Activated CD4-positive, alpha-beta T cell treated with anti-CD3 and anti-CD28 coated beads, Interleukin-2, Interleukin-4, amounts not matched to agents 100 ng/mL and 50 ng/mL, durations not matched to agents 16 hours and 8 hours (primary cell): ENCODE measurements around the gene KLHL29.
"Not testable (repeated sequence)": the region's sequence is repeated elsewhere in the genome, so short reads cannot be mapped to it uniquely, and the experiment has no call there.

Experiments
- DNase-seq: peaks from one replicate; pipeline ENCODE4 v3.0.0-alpha.2; 2020; ENCODE audit warnings: low spot score

Gene KLHL29

DNA sequence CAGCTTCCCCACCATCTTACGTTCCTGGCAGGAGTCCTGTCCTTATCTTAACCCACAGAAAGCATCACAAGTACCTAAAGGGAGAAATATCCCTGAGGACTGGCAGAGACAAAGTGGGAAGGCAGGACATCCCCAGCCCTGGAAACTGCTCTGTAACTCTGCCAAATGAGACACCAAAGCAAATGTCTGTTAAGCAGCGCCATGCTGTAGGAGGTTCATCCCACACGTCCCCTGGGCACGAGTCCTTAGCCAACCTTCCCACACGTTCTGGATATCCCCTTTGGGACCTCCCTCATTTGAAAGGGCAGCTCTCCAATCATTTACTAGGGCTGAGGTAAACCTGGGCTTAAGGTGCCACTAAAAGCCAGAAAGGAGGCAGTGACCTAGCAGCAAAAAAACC is 334.7 kb downstream of the KLHL29 start:
- no peak for DNase-seq

DNA sequence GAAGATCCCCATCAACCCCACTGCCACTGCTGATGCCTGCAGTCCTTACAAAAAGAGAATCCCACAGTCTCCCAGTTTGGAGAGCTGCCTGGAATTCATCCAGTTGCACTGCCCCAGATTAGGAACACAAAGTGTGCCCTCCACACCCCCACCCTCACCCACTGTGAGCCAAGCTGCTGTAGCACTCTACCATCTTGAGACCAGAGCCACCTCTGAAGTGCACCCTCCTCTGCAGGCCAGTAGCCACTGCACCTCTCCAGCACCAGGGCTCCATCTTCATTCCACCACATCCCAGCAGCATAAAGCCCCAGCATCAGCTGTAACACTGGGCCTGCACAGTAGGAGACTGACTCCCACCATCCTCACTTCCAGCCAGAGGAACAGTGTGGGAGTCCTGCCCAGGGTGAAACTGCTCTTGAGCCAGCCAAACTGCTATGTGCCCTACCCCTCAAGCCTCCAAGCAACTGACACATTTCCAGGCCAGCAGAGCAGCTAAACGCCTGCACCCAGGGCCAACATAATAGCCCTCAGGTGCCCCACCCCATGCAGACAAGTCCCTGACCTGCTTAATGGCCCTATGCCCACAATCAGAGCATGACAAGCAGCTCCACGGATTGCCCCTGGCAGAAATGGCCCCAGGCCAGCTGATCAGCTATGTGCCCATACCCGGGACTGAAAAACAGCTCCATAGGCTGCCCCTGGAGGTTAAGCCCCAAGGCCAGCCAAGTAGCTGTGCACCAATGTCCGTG is 335.9 kb downstream of the KLHL29 start:
- no peak for DNase-seq

DNA sequence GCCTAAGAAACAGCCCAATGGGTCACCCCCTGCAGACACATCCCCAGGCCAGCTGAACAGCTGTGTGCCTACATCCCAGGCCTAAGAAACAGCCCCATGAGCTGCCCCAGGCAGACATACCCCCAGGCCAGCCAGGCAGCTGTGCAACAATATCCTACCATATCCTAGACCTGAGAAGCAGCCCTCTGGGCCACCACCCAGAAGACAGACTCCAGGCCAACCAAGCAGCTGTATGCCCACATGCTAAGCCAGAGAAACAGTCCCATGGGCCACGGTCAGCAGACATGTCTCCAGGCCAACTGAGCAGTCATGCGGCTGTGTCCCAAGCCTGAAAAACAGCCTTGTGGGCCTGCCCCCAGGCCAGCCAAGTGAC is 336.5 kb downstream of the KLHL29 start:
- DNase-seq = no peak

DNA sequence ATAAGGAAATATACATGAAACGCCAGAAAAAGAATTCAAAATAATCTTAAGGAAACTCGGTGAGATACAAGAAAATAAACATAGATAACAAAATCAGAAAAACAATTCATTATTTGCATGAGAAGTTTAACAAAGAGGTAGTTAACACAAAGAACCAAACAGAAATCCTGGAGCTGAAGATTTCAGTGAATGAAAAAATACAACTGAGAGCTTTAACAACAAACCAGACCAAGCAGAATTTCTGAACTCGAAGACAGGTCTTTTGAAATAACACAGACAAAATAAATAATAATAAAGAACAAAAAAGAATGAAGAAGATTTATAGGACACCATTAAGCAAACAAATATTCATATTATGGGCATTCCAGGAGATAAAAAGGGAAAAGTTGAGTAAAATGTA is 337.3 kb downstream of the KLHL29 start:
- no peak for DNase-seq

DNA sequence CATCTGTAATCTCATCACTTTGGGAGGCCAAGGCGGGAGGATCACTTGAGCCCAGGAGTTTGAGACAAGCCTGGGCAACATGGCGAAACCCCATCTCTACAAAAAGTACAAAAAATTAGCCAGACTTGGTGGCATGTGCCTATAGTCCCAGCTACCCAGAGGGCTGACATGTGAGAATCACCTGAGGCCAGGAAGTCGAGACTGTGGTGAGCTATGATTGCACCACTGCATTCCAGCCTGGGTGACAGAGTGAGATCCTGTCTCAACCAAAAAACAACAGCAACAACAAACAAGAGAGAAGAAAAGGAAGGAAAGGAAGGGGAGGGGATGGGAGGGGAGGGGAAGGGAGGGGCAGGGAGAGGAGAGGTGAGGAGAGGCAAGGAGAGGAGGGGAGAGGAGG is 338.1 kb downstream of the KLHL29 start:
- DNase-seq = not testable (repeated sequence)

DNA sequence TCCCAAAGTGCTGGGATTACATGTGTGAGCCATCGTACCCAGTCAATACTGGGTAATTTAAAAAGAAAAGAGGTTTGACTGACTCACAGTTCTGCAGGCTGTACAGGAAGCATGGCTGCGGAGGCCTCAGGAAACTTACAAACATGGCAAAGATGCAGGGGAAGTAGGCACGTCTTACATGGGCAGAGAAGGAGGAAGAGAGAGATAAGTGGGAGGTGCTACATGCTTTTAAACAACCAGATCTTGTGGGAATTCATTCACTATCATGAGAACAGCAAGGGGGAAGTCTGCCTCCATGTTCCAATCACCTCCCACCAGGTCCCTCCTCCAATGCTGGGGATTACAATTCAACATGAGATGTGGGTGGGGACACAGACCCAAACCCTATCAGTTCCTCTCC is 349.4 kb downstream of the KLHL29 start:
- DNase-seq = no peak

DNA sequence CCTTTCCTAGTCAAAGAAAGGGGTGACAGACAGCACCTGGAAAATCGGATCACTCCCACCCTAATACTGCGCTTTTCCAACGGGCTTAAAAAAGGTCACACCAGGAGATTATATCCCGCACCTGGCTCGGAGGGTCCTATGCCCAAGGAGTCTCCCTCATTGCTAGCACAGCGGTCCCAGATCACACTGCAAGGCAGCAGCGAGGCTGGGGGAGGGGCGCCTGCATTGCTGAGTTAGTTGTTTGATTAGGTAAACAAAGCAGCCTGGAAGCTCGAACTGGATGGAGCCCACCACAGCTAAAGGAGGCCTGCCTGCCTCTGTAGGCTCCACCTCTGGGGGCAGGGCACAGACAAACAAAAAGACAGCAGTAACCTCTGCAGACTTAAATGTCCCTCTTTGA is 351.8 kb downstream of the KLHL29 start:
- not testable (repeated sequence) for DNase-seq

DNA sequence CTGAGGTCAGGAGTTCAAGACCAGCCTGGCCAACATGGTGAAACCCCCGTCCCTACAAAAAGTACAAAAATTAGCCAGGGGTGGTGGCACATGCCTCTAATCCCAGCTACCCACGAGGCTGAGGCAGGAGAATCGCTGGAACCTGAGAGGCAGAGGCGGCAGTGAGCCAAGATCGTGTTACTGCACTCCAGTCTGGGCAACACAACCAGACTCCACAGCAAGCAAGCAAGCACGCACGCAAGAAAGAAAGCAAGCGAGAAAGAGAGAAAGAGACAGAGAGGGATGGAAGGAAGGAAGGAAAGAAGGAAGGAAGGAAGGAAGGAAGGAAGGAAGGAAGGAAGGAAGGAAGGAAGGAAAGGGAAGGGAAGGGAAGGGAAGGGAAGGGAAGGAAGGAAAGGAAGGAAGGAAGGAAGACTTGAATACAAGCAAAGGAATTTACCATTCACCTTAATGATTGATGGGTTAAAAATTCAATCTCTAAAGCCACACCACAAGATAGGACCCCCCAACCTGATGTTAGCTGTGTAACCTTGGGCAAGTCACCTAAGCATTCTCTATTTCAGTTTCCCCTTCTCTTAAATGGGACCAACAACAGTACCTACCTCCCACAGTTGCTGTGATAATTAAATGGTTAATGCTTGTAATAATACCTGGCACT is 360.2 kb downstream of the KLHL29 start:
- no peak for DNase-seq

DNA sequence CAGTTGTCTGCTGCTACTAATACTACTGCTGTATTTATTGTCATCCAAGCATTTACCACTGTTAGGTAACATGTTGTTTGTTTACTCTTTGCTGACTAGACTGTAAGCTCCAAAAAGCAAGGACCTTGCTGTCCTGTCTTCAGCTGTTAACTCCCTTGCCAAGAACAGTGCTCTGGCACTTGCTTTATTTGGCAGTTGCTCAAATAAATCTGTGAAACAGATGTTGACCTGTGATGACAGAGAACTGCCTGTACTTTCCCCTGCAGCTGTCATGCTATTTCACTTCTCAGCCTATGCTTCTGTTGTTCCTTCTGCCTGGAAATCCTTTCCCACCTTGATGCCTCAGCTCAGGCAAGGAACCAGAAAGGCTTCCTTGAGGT is 360.7 kb downstream of the KLHL29 start:
- no peak for DNase-seq

DNA sequence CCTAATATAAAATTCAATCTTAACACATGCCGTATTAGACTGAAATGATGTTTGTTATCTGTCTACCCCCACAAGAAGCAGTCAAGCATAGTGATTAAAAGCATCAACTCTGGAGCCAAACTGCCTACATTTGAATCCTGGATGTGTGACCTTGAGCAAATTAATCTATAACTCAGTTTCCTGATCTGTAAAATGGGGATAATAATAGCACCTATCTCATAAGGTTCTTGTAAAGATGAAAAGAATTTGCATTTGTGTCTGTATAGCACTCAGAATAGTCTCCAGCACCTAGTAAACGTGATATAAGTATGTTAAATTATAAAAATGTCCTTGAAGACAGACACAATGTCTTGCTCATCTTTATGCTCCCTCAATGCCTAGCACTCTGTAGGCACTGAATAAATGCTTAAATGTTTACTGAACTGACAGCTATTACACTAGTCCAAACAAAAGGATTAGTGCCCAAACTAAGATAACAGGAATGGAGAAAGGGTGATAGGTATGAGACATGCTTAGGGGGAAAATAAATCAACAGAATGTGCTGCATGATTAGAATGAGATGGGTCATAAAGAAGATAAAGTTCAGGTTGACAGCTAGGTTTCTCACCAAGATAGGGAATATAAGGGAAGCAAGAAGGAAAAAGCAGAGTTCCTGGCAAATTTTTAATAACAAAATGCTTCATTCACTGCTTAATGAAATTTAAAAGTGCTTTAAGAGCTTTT is 361.3 kb downstream of the KLHL29 start:
- no peak for DNase-seq

DNA sequence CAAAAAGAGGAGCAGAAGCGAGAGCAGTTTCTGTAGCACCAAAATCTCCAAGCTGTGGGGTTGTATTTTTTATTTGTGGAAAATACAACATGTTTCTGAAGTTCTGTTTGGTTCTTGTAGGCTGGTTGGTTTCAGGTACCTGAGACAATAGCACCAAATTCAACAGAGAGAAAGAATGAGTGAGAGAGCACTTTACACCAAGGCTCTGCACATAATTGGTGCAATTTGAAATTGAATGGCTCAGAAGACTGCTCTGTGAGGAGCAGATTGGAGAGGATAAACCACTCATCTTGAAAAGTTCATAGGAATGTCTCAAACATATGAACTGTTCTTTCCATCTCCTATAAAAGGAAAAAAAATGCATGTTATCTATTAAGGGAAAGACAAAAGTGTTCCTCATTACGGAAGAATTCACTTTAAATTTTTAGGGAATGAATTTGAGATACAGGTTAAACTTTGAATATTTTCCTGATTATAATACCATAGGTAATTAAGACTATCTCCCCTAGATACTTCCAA is 366.8 kb downstream of the KLHL29 start:
- no peak for DNase-seq

DNA sequence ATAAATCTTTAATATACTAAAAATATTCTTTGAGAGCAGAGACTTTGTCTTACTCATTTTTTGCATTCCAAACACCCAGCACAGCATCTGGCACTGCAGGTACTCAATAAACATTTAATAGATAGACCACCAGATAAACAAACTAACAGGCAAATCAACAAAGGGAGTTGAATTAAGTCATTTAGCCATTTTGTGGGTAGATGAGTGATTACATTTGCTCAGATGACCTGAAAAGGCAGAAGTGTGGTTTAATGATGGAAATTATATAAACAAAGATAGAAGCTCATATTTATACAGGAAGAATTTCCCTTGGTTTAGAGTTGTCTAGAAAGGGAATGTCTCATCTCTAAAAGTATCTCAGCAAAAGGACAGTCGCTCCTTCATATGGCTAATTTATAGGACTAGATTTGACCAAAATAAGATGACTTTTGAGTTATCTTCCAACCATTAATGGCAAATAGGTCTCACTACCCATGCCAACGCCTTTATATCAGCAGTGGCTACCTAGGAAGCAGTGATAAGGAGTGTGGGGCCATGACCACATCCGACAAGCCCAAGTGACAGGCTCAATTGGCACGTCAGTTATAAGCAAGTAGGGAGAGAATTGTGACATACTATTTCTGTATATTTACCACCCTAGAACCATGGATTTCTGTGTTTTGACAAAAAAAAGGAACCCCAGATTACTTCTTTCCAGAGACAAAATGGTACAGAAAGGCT is 368.5 kb downstream of the KLHL29 start:
- no peak for DNase-seq

DNA sequence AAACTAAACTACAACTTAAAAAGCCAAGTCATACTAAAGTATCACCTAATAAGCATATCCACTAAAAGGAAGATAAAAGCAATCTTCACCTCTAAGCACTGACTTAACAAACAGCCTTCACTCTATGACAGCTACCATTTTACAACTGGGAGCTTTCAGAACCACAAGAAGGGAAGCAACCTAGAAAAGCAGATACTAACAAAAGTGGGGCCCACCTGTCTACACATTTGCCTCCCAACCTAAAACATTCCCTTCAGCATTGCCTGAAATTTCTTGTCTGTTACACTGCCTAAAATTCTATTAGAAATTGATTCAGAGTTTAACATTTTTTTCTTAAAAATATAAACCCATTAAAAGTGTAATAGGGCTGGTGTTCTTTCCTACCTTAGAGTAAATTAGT is 370.0 kb downstream of the KLHL29 start:
- no peak for DNase-seq

DNA sequence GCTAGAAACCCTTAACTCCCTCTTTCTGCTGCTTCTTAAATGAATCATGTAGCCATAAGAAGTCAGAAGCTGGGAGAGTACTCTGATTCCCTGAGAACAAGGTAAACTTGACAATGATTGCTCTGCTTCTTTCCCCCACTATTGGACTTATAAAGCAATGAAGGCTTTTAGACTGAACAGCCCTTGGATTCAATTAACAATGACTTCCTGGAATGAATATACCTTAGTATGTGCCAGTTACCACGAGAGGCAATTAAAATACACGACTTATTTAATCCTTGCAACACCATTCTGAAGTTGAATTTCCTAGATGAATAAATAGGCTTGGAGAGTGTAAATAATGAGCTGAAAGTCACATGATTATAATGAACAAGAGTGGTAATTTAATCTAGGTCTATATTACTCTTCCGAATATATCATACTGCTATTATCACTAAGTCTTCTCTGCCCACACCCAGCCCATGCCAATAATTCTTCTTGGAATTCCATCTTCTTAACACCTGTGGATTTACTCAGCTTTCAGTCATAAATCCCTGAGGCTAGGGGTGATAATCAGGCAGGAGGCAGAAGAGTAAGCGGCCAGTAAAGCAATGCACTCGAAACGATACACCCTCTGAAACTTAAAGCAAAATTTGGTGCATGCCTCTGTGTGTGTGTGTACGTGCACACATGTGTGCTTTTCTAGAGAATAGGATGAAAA is 371.8 kb downstream of the KLHL29 start:
- DNase-seq = no peak

DNA sequence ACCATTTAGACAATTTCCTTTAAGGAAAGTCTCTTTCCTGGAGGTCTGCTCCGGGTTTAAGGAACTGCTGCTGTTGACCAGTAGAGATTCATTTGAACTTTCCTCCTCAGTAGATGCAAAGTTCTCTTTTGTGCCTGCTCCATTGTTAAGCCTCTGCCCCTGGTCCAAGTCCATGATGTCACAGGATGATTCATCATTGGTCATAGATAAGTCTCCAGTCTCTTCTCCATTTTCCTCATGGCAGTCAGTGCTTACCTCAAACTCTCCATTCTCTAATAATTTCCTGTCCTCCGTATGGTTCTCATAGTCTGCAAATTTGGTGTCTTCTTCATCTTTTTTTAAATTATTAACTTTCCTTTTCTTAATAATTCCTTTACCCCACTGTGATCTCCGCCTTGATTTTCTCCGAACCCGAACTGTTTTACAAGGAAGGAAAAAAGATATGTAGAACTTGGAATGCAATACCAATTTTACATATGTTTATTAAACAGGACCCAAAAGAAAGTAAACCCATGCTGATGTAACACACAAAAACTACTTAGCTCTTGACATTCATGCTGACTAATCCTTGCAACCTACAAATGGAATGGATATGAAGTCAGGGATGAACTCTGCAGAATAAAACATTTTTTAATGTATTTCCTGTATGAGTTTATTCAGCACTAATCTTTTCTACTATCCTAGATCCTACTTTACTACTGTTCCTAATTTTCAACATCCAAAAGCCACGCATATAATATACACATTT is 372.9 kb downstream of the KLHL29 start:
- DNase-seq = no peak
